Measurements from ENCODE around the gene INTS3.
"Not testable (repeated sequence)": the region's sequence is repeated elsewhere in the genome, so short reads cannot be mapped to it uniquely, and the experiment has no call there.

Gene INTS3

GRCh38 chr1:153693466-153693865 lies 34.4 kb upstream of the INTS3 start:
- H3K4me3 Mint-ChIP-seq = no peak overlapping the region
- ATAC-seq (ENCODE audit: low read depth) = no peak
- peaks cover 9% of the 10 kb centered on the region for H3K27me3 Mint-ChIP-seq
- H3K9me3 Mint-ChIP-seq = no peaks in the 10 kb centered on the region
- no peak overlapping the region for H3K27ac Mint-ChIP-seq
- no peaks in the 10 kb centered on the region for H3K36me3 Mint-ChIP-seq
- no peak for DNase-seq (ENCODE audit: low spot score in 2 of 2)
- H3K4me1 Mint-ChIP-seq = peaks cover 6% of the 10 kb centered on the region

DNA sequence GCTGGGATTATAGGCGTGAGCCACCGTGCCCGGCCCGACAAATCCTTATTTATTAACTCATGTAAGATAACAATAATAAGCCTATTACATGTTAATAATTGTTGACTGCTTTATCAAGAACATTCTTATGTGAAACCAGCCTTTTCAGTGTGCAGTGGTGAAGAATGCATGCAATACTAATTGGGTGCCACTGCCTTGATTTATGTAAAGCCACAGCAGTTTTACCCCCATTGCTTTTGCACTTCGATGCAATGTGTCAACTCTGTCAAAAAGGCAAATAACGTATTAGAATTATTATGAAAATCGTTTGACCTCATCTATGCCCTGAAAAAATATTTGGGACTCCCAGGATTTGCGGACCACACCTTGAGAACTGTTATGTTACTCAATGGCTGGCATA lies 31.1 kb upstream of the INTS3 start:
- DNase-seq (ENCODE audit: low spot score in 2 of 2) (no peak), ATAC-seq (ENCODE audit: low read depth) (no peak)
- Mint-ChIP-seq H3K36me3 (no peaks in the 10 kb centered on the region), H3K27me3 (peaks cover 5% of the 10 kb centered on the region), H3K9me3 (no peaks in the 10 kb centered on the region), H3K4me1 (no peaks in the 10 kb centered on the region), H3K4me3 (no peak overlapping the region), H3K27ac (no peak overlapping the region)

GRCh38 chr1:153697191-153698019 lies 30.4 kb upstream of the INTS3 start:
- H3K27me3 Mint-ChIP-seq = peaks cover 5% of the 10 kb centered on the region
- H3K27ac Mint-ChIP-seq = no peak overlapping the region
- H3K9me3 Mint-ChIP-seq = no peaks in the 10 kb centered on the region
- ATAC-seq (ENCODE audit: low read depth) (no peak), DNase-seq (ENCODE audit: low spot score in 2 of 2) (no peak)
- H3K4me3 Mint-ChIP-seq = peak overlapping the region; percentile 30
- no peaks in the 10 kb centered on the region for H3K36me3 Mint-ChIP-seq
- no peaks in the 10 kb centered on the region for H3K4me1 Mint-ChIP-seq

DNA sequence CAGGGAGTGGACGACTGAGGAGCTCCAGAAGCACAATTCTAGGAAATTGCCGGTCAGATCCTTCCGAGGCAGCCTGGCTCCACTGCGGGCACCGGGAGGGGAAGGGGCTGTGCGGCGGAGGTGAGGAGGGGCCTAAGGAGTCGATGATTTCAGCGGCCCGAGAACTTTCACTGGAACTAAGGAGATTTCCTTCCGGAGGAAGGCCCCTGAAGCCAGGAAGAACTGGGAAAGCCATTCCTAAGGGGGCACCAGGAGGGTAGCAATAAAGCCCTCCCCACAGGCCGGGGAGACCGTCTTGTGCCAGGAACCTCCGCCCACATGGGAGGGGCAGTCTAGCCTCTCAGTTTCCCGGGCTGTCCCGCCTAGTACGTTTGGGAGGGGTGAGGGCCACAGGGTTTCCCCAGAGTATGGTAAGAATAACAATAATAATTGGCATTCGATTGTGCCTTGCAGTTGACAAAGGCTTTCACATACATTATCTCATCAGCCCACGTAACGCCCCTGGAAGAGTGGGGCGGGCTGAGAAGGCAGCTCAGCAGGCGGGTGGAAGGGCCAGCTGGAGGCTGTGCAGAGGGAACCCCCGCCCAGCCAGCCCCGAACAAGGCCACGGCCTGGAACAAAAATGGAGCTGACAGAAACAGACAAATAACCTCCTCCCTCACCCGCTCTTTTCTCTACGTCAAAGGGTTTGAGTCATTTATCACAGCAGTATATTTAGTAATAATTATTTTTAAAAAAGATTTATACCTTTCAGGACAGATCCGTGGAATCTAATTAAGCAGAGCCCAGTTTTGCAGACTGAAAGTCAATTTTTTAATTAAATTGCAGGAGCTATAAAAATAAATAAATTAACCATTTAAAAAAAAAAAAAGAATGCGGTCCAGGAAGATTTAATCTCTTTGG lies 29.6 kb upstream of the INTS3 start:
- Mint-ChIP-seq H3K36me3 (no peaks in the 10 kb centered on the region), H3K9me3 (no peaks in the 10 kb centered on the region), H3K27ac (no peak overlapping the region), H3K27me3 (peaks cover 5% of the 10 kb centered on the region), H3K4me3 (peak overlapping the region; percentile 30), H3K4me1 (no peaks in the 10 kb centered on the region)
- ATAC-seq (ENCODE audit: low read depth) = no peak
- no peak for DNase-seq (ENCODE audit: low spot score in 2 of 2)

DNA sequence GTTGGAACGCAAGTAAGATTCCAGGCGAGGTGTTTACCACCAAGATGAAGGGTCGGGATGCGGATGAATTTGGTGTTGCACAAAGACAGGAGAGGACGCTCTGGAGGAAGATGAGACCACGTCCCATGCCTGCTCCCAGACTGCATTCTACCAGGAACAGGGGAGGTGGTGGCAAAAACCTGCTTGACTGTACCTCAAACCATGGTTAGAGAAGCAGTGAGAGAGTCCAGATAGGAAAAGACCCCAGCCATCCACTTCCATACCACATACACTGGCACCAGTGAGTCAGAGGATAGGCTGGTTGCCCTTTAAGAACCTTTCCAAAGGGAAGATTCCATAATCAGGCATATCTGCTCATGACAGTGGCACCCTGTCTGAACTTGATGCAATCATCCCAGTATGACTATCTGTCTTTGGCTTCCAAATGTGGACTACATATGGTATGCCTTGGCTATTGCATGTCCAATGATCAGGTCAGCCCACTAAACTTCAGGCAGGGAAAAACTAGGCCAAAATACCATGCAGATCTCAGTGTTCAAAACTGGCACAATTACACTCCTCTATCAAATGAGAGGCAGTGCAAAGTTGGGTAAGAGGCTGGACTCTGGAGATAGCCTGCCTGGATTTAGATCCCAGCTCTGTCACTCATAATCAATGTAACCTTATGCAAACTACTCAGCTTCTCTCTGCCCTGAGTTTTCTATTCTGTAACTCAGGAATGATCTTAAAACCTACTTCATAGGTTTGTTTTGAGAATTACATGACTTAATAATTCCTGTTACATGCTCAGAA lies 28.7 kb upstream of the INTS3 start:
- no peak overlapping the region for H3K27ac Mint-ChIP-seq
- no peak for ATAC-seq (ENCODE audit: low read depth)
- H3K36me3 Mint-ChIP-seq = no peaks in the 10 kb centered on the region
- DNase-seq (ENCODE audit: low spot score in 2 of 2) = no peak
- H3K27me3 Mint-ChIP-seq = peaks cover 3% of the 10 kb centered on the region
- H3K4me1 Mint-ChIP-seq = no peaks in the 10 kb centered on the region
- H3K9me3 Mint-ChIP-seq = no peaks in the 10 kb centered on the region
- no peak overlapping the region for H3K4me3 Mint-ChIP-seq

DNA sequence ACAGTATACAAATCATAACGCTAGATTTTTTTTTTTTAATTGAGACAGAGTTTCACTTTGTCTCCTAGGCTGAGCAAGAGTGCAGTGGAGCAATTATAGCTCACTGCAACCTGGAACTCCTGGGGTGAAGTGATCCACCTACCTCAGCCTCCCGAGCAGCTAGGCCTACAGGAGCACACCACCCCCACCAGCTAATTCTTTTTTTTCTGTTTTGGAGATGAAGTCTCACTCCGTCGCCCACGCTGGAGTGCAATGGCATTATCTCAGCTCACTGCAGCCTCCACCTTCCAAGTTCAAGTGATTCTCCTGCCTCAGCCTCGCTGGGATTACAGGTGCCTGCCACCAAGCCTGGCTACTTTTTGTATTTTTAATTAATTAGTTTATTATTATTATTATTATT lies 28.1 kb upstream of the INTS3 start:
- DNase-seq (ENCODE audit: low spot score in 2 of 2) (no peak), ATAC-seq (ENCODE audit: low read depth) (no peak)
- no peak overlapping the region for H3K27ac Mint-ChIP-seq
- H3K27me3 Mint-ChIP-seq = peaks cover 3% of the 10 kb centered on the region
- no peaks in the 10 kb centered on the region for H3K4me1 Mint-ChIP-seq
- H3K36me3 Mint-ChIP-seq = no peaks in the 10 kb centered on the region
- no peak overlapping the region for H3K4me3 Mint-ChIP-seq
- H3K9me3 Mint-ChIP-seq = no peaks in the 10 kb centered on the region

DNA sequence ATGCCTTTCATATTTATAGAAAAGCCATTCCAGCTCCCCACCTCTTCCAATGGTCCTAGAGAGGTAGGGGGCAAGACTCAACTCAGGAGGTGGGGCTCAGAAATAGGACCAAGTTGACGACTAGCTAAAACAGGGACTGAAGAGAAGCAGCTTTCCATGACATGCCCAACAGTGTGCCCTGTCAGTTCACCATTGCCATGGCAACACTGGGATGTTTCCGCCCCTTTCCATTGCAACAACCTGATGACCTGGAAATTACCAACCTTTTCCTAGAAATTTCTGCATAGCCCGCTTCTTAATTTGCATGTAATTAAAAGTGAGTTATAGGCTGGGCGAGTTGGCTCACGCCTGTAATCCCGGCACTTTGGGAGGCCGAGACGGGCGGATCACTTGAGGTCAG lies 22.4 kb upstream of the INTS3 start:
- Mint-ChIP-seq H3K4me1 (peaks cover 3% of the 10 kb centered on the region), H3K9me3 (no peaks in the 10 kb centered on the region), H3K27me3 (peaks cover 1% of the 10 kb centered on the region), H3K27ac (no peak overlapping the region), H3K36me3 (no peaks in the 10 kb centered on the region), H3K4me3 (no peak overlapping the region)
- no peak for ATAC-seq (ENCODE audit: low read depth)
- no peak for DNase-seq (ENCODE audit: low spot score in 2 of 2)

GRCh38 chr1:153711026-153711425 lies 16.8 kb upstream of the INTS3 start:
- H3K27me3 Mint-ChIP-seq = peaks cover 10% of the 10 kb centered on the region
- no peaks in the 10 kb centered on the region for H3K36me3 Mint-ChIP-seq
- no peak overlapping the region for H3K27ac Mint-ChIP-seq
- peaks cover 3% of the 10 kb centered on the region for H3K4me1 Mint-ChIP-seq
- ATAC-seq (ENCODE audit: low read depth) = no peak
- no peak overlapping the region for H3K4me3 Mint-ChIP-seq
- DNase-seq (ENCODE audit: low spot score in 2 of 2) = no peak
- H3K9me3 Mint-ChIP-seq = no peaks in the 10 kb centered on the region

GRCh38 chr1:153716211-153716610 lies 11.6 kb upstream of the INTS3 start:
- H3K27ac Mint-ChIP-seq; H3K4me1 Mint-ChIP-seq; H3K9me3 Mint-ChIP-seq; H3K27me3 Mint-ChIP-seq; DNase-seq (ENCODE audit: low spot score in 2 of 2); H3K4me3 Mint-ChIP-seq; ATAC-seq (ENCODE audit: low read depth); H3K36me3 Mint-ChIP-seq: not testable (repeated sequence)

DNA sequence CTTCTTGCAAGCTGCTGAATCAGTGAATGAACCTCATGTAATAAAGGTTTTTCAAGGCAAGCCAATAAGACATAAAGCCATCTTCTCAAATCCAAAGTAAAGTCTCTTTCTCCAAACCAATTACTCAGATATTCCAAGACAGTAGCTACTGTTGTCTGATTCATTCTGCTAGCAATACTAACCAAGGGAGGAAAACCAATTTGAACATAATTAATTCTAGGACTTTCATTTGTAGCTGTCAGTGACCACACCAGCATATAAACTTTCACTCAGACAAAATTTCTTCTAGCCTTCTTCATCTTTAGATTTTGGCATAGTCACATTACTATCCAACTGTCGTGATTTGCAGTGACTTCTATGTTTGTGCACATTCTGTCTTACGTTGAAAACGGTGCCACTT lies 10.5 kb upstream of the INTS3 start:
- Mint-ChIP-seq H3K27ac (no peak overlapping the region), H3K4me1 (no peaks in the 10 kb centered on the region), H3K9me3 (no peaks in the 10 kb centered on the region), H3K4me3 (no peak overlapping the region), H3K36me3 (no peaks in the 10 kb centered on the region), H3K27me3 (peaks cover 7% of the 10 kb centered on the region)
- DNase-seq (ENCODE audit: low spot score in 2 of 2) (no peak), ATAC-seq (ENCODE audit: low read depth) (no peak)

DNA sequence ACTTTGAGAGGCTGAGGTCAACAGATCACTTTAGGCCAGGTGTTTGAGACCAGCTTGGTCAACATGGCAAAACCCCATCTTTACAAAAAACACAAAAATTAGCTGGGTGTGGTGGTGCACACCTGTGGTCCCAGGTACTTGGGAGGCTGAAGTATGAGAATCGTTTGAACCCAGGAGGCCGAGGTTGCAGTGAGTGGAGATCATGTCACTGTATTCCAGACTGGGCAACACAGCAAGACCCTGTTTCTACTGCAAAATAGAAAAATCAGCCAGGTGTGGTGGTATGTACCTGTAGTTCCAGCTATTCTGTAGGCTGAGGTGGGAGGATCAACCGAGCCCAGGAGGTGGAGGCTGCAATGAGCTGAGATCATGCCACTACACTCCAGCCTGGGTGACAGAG lies 4.2 kb upstream of the INTS3 start:
- Mint-ChIP-seq H3K4me1 (peaks cover 4% of the 10 kb centered on the region), H3K4me3 (no peak overlapping the region), H3K9me3 (no peaks in the 10 kb centered on the region), H3K27me3 (no peaks in the 10 kb centered on the region), H3K27ac (no peak overlapping the region), H3K36me3 (no peaks in the 10 kb centered on the region)
- DNase-seq (ENCODE audit: low spot score in 2 of 2) (no peak), ATAC-seq (ENCODE audit: low read depth) (no peak)

- H3K4me1 Mint-ChIP-seq; H3K27ac Mint-ChIP-seq; H3K4me3 Mint-ChIP-seq; DNase-seq (ENCODE audit: low spot score in 2 of 2); H3K9me3 Mint-ChIP-seq; ATAC-seq (ENCODE audit: low read depth); H3K36me3 Mint-ChIP-seq; H3K27me3 Mint-ChIP-seq: not testable (repeated sequence)
Measured at GRCh38 chr1:153724634-153725033, 3.2 kb upstream of the INTS3 start.

DNA sequence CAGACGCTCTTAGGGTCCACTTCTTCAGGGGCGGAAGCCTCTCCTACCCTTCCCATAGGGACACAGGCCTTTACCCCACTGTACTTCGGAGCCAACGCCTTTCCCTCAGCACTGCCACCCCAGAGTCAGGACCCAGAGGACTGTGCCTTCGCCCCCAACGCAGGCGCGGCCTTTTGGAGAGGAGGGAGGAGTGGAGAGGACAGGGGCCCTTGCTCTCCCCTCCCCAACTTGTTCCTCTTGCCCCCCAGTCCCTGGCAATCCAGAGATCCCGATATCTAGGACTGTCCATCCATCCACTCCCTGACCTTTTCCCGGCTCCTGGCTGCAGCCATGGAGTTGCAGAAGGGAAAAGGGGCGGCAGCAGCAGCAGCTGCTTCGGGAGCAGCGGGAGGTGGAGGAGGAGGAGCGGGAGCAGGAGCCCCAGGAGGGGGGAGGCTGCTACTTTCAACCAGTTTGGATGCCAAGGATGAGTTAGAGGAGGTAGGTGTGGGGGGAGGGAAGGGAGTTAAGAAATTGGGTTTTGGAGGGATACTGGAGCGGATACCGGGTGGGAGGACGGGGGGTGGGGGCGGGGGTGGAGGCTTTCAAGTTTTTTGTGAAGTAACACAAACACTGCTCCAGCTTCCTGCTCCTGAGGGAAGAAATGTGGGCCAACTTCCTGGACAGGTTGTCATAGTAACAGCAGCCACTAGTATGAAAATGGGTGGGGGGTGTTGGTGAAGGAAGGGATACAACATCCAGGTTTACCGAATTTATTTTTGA lies 636 bp downstream of the INTS3 start:
- ATAC-seq (ENCODE audit: low read depth) = no peak
- Mint-ChIP-seq H3K4me1 (peaks cover 12% of the 10 kb centered on the region), H3K27me3 (no peaks in the 10 kb centered on the region), H3K36me3 (peaks cover 7% of the 10 kb centered on the region), H3K4me3 (peak overlapping the region; percentile 96), H3K9me3 (no peaks in the 10 kb centered on the region), H3K27ac (peak overlapping the region; percentile 96)
- DNase-seq (ENCODE audit: low spot score in 2 of 2) = peak in 1 of 2 donors; percentile 21

Measured in memory B cell (primary cell).